HepG2 (cell line): Measurements from ENCODE around the gene UCKL1. TPM values are rescaled to one million over a fixed set of nuclear protein-coding genes. Genes with fewer than 3 reads are reported as not detected.

ENCODE experiments used
- CCDC6 ChIP-seq: sonication (generic); formaldehyde crosslinking; IDR thresholded peaks from 2 replicates; pipeline ENCODE4 v1.8.1; 2022; ENCODE audit warnings: mild to moderate bottlenecking, missing genetic modification reagents, moderate library complexity
- CTCF ChIP-seq: sonication (generic); formaldehyde crosslinking; IDR thresholded peaks from 2 replicates; pipeline ENCODE4 v1.5.0; 2020; ENCODE audit warnings: mild to moderate bottlenecking, missing genetic modification reagents, moderate library complexity
- ETV6 ChIP-seq: sonication (generic); formaldehyde crosslinking; conservative IDR thresholded peaks from 2 replicates; pipeline ENCODE4 v1.4.0; 2020; ENCODE audit warnings: missing genetic modification reagents
- GATA4 ChIP-seq: sonication (generic); IDR thresholded peaks from 2 replicates; pipeline ENCODE4 v1.6.1; 2016; ENCODE audit warnings: antibody characterized with exemption, low read depth, borderline replicate concordance
- HNRNPLL ChIP-seq: fragments of 200-400 bp; formaldehyde crosslinking; IDR thresholded peaks from 2 replicates; pipeline ENCODE4 v1.6.1; 2017; ENCODE audit warnings: mild to moderate bottlenecking, low read depth, low read length; ENCODE audit not compliant: poor library complexity, severe bottlenecking
- MAFK ChIP-seq, 2 experiments: IDR thresholded peaks in 1 of 2; conservative IDR thresholded peaks in 1 of 2; 2 replicates each; pipeline ENCODE4 v1.6.1; 2011; ENCODE audit warnings: improper control_type of control experiment in 2 of 2, low read length in 2 of 2
- MXD1 ChIP-seq: sonication (generic); formaldehyde crosslinking; IDR thresholded peaks from 2 replicates; pipeline ENCODE4 v1.4.0; 2020; ENCODE audit warnings: mild to moderate bottlenecking, missing genetic modification reagents
- NFYC ChIP-seq: IDR thresholded peaks from 2 replicates; pipeline ENCODE4 v1.6.1; 2016; ENCODE audit warnings: missing genetic modification reagents, missing compliant biosample characterization
- SMYD3 ChIP-seq: sonication (generic); formaldehyde crosslinking; IDR thresholded peaks from 2 replicates; pipeline ENCODE4 v1.8.1; 2023; ENCODE audit warnings: mild to moderate bottlenecking, missing genetic modification reagents
- XBP1 ChIP-seq: sonication (generic); formaldehyde crosslinking; IDR thresholded peaks from 2 replicates; pipeline ENCODE4 v1.5.0; 2020; ENCODE audit warnings: missing genetic modification reagents
- XRCC5 ChIP-seq: fragments of 200-400 bp; formaldehyde crosslinking; optimal IDR thresholded peaks from 2 replicates; pipeline ENCODE3; 2017; ENCODE audit warnings: mild to moderate bottlenecking, low read length
- YEATS2 ChIP-seq: sonication (generic); formaldehyde crosslinking; IDR thresholded peaks from 2 replicates; pipeline ENCODE4 v1.4.0; 2020; ENCODE audit warnings: missing genetic modification reagents, borderline replicate concordance
- ZNF205 ChIP-seq: IDR thresholded peaks from 2 replicates; pipeline ENCODE4 v1.6.1; 2018; ENCODE audit warnings: missing biosample characterization, missing genetic modification reagents
- ZNF704 ChIP-seq: sonication (generic); formaldehyde crosslinking; IDR thresholded peaks from 2 replicates; pipeline ENCODE4 v1.8.1; 2023; ENCODE audit warnings: mild to moderate bottlenecking, inconsistent platforms, moderate library complexity, missing genetic modification reagents, borderline replicate concordance
- ZNF883 ChIP-seq: sonication (generic); formaldehyde crosslinking; IDR thresholded peaks from 2 replicates; pipeline ENCODE4 v1.5.1; 2020; ENCODE audit warnings: mild to moderate bottlenecking, missing genetic modification reagents; ENCODE audit errors: not compliant biosample characterization
- polyA plus RNA-seq, 8 experiments: library from polyadenylated mRNA; depleted of rRNA in 3 of 8; stranded (reverse) in 7 of 8; unstranded in 1 of 8; fragments of >200 nt; fragmentation: Illumina TruSeq in 4 of 8; extraction: Trizol in 4 of 8; gene quantifications; 2 replicates each; pipeline versions ENCODE4 v1.2.1 to v1.2.3, GENCODE V29; 2011 to 2016; ENCODE audit warnings: low read depth in 4 of 8, missing spikeins in 1 of 8, mixed read lengths in 1 of 8; ENCODE audit not compliant: insufficient read depth in 1 of 8
- total RNA-seq, 5 experiments: library from RNA; depleted of rRNA; stranded (reverse); fragments of >200 nt; fragmentation: Illumina TruSeq; extraction: Trizol; gene quantifications; 2 replicates each; pipeline ENCODE4 v1.2.3, GENCODE V29; 2016; ENCODE audit warnings: low read depth in 1 of 5
- TF ChIP-seq, protein P1 (sequence below): sonication (generic); formaldehyde crosslinking; IDR thresholded peaks from 2 replicates; pipeline ENCODE4 v1.8.0; 2022; ENCODE audit warnings: missing genetic modification reagents, mild to moderate bottlenecking, moderate library complexity, borderline replicate concordance
- TF ChIP-seq, protein P2 (sequence below): IDR thresholded peaks from 2 replicates; pipeline ENCODE4 v1.6.1; 2018; ENCODE audit warnings: missing genetic modification reagents, mild to moderate bottlenecking, missing compliant biosample characterization
- TF ChIP-seq, protein P3 (sequence below): sonication (generic); formaldehyde crosslinking; IDR thresholded peaks from 2 replicates; pipeline ENCODE4 v1.4.0; 2020; ENCODE audit warnings: mild to moderate bottlenecking, missing genetic modification reagents
- TF ChIP-seq, protein P4 (sequence below): sonication (generic); formaldehyde crosslinking; IDR thresholded peaks from 2 replicates; pipeline ENCODE4 v1.4.0; 2020; ENCODE audit warnings: missing genetic modification reagents

UCKL1 gene
- total and polyA plus RNA-seq, 2 of the 13 experiments (the other 11 are each of a cell fraction or from before 2014, with no cell fraction given): 50.2 to 126 TPM

DNA sequence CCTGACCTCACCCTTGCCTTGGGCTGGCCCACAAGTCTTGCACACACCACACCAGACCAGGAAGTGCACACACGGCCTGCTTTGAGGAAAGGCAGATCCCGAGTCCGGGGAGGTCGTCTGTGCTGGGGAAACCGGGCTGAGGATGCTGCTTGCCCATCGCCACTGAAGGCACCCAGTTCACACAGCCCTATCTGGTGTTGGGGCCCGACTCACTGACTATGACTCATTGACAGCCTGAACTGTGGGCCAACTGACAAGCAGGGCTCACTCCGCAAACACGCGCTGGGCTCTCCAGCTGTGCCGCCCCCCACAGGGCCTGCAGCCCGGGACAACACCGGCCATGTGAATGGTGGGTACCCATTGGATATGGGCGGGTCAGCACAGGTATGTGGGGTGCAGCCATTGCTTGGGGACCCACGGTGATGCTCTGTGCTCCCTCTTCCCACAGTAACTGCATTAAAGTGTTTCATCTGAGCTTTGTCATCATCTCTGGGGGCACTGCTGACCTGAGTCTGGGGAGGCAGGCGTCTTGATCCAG is 21.6 kb upstream of the UCKL1 start (continued):
- TF ChIP-seq HNRNPLL (peak; percentile 33), CCDC6 (CRISPR knock-in tag) (no peak), MAFK (conservative IDR thresholded peaks at IDR 0.05 in 1 of 2, IDR thresholded peaks at IDR 0.05 in 1 of 2; ENCODE audit: low read length in 2 of 2) (no peak), ZNF704 (CRISPR knock-in tag) (peak; percentile 73; the same call in 1 of the 2 replicates), MXD1 (CRISPR knock-in tag) (peak; percentile 86; the same call in 1 of the 2 replicates), ETV6 (CRISPR knock-in tag) (0 out of 2 replicates have a peak, but pooled peaks have one; percentile 38), GATA4 (no peak), NFYC (CRISPR knock-in tag) (peak; percentile 47; the same call in 1 of the 2 replicates), CTCF (CRISPR knock-in tag) (peak; percentile 65), YEATS2 (CRISPR knock-in tag) (peak; percentile 74), XRCC5 (peak; percentile 96), ZNF883 (no peak), ZNF205 (CRISPR knock-in tag) (peak; percentile 75), XBP1 (CRISPR knock-in tag) (no peak), SMYD3 (CRISPR knock-in tag) (no peak)
- TF ChIP-seq, protein P1, sequence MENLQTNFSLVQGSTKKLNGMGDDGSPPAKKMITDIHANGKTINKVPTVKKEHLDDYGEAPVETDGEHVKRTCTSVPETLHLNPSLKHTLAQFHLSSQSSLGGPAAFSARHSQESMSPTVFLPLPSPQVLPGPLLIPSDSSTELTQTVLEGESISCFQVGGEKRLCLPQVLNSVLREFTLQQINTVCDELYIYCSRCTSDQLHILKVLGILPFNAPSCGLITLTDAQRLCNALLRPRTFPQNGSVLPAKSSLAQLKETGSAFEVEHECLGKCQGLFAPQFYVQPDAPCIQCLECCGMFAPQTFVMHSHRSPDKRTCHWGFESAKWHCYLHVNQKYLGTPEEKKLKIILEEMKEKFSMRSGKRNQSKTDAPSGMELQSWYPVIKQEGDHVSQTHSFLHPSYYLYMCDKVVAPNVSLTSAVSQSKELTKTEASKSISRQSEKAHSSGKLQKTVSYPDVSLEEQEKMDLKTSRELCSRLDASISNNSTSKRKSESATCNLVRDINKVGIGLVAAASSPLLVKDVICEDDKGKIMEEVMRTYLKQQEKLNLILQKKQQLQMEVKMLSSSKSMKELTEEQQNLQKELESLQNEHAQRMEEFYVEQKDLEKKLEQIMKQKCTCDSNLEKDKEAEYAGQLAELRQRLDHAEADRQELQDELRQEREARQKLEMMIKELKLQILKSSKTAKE: peak; percentile 57; the same call in 1 of the 2 replicates
- TF ChIP-seq, protein P2, sequence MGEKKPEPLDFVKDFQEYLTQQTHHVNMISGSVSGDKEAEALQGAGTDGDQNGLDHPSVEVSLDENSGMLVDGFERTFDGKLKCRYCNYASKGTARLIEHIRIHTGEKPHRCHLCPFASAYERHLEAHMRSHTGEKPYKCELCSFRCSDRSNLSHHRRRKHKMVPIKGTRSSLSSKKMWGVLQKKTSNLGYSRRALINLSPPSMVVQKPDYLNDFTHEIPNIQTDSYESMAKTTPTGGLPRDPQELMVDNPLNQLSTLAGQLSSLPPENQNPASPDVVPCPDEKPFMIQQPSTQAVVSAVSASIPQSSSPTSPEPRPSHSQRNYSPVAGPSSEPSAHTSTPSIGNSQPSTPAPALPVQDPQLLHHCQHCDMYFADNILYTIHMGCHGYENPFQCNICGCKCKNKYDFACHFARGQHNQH (CRISPR knock-in tag): peak; percentile 71; the same call in 1 of the 2 replicates
- TF ChIP-seq, protein P3, sequence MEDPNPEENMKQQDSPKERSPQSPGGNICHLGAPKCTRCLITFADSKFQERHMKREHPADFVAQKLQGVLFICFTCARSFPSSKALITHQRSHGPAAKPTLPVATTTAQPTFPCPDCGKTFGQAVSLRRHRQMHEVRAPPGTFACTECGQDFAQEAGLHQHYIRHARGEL: no peak
- TF ChIP-seq, protein P4, sequence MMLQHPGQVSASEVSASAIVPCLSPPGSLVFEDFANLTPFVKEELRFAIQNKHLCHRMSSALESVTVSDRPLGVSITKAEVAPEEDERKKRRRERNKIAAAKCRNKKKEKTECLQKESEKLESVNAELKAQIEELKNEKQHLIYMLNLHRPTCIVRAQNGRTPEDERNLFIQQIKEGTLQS (CRISPR knock-in tag): peak; percentile 92
